ENCODE results near the gene ARID1B.

DNA sequence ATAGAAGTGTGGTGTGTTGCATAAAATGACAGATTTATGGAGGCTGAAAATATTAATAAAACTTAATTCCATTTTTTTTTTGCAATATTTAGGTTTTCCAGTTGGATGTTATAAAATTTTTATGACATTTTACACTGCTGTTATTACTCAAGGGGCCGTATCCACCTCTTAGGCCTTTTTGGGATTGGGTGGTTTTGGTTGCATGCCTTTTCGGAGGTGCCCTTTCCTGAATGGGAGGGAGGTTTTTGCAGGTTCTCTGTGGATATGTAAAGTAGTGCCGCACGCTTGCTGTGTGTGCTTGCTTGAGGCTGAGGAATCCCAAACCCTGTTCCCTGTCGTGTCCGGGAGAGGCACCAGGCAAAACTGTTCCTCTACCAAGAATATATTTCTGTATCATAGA is 6.8 kb downstream of the ARID1B start:
- TF ChIP-seq, protein P1, sequence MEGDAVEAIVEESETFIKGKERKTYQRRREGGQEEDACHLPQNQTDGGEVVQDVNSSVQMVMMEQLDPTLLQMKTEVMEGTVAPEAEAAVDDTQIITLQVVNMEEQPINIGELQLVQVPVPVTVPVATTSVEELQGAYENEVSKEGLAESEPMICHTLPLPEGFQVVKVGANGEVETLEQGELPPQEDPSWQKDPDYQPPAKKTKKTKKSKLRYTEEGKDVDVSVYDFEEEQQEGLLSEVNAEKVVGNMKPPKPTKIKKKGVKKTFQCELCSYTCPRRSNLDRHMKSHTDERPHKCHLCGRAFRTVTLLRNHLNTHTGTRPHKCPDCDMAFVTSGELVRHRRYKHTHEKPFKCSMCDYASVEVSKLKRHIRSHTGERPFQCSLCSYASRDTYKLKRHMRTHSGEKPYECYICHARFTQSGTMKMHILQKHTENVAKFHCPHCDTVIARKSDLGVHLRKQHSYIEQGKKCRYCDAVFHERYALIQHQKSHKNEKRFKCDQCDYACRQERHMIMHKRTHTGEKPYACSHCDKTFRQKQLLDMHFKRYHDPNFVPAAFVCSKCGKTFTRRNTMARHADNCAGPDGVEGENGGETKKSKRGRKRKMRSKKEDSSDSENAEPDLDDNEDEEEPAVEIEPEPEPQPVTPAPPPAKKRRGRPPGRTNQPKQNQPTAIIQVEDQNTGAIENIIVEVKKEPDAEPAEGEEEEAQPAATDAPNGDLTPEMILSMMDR (IDR thresholded peaks at IDR 0.05; ENCODE audit: insufficient read depth, low read length, poor library complexity, severe bottlenecking), result no peak
- TF ChIP-seq EZH2phosphoT487 (conservative IDR thresholded peaks at IDR 0.05; ENCODE audit: low read length), result no peak
